Activated T-helper 2 cell treated with anti-CD3 and anti-CD28 coated beads, Interferon-gamma antibody, Interleukin-2, Interleukin-4, amounts not matched to agents 10 μg/mL and 5 μg/mL and 100 μg/mL, durations not matched to agents 14 hours and 24 hours and 36 hours (primary cell): ENCODE results near the gene SASH1. TPM values are rescaled to one million over a fixed set of nuclear protein-coding genes. Genes with fewer than 3 reads are reported as not detected.

Source experiments
- DNase-seq: peaks from one replicate; pipeline ENCODE4 v3.0.0; 2021; ENCODE audit warnings: low spot score
- H3K27ac Mint-ChIP-seq: one replicate; pipeline ENCODE4 v1.8.0; 2021; ENCODE audit warnings: mixed read lengths
- H3K27me3 Mint-ChIP-seq: one replicate; pipeline ENCODE4 v1.8.0; 2021; ENCODE audit warnings: low read depth, mixed read lengths
- H3K36me3 Mint-ChIP-seq: one replicate; pipeline ENCODE4 v1.8.0; 2021; ENCODE audit warnings: low read depth, mixed read lengths
- H3K4me1 Mint-ChIP-seq: one replicate; pipeline ENCODE4 v1.8.0; 2021; ENCODE audit warnings: low read depth, mixed read lengths
- H3K4me3 Mint-ChIP-seq: one replicate; pipeline ENCODE4 v1.8.0; 2021; ENCODE audit warnings: low read depth, mild to moderate bottlenecking, moderate library complexity, mixed read lengths
- H3K9me3 Mint-ChIP-seq: one replicate; pipeline ENCODE4 v1.8.0; 2021; ENCODE audit warnings: mixed read lengths
- intact Hi-C: fragments of 100-400 bp; cut with micrococcal nuclease; formaldehyde crosslinking; loops from one replicate; pipeline ENCODE4 v1.15.1; 2023
- total RNA-seq: library from RNA; stranded (reverse); gene quantifications from 2 replicates; pipeline ENCODE4 v1.2.3, GENCODE V29; 2022

The SASH1 gene
- total RNA-seq, 1 donor from 2014 or later: 0.52 TPM

DNA sequence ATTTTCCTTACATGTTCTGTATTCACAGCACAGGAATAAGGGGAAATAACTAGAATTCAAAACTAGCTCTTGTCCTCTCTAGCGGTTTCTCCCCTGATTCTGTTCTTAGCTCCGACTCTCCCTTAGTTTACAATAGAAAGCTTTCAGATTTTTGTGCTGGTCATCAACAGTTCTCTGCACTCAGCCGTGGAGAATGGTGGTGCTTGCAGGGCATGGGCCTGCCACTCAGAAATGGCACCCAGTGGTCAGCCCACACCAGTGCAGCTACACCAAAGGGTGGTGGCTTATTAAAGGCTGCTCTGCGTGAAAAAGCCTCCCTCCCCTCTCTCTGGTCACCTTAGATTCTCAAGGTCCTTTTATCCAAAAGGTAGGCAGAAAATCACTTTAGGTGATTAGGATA lies 123.5 kb downstream of the SASH1 start:
- peaks cover 3% of the 10 kb centered on the region for H3K4me1 Mint-ChIP-seq
- H3K4me3 Mint-ChIP-seq: no peak overlapping the region
- no peak overlapping the region for H3K27ac Mint-ChIP-seq
- no peak for DNase-seq
- intact Hi-C loops: loop anchor here (10.0 kb wide), 1 partner anchor 321 kb away; no protein-coding TSS in a partner anchor
- H3K36me3 Mint-ChIP-seq: no peaks in the 10 kb centered on the region
- H3K27me3 Mint-ChIP-seq: peaks cover 23% of the 10 kb centered on the region
- H3K9me3 Mint-ChIP-seq: no peaks in the 10 kb centered on the region

DNA sequence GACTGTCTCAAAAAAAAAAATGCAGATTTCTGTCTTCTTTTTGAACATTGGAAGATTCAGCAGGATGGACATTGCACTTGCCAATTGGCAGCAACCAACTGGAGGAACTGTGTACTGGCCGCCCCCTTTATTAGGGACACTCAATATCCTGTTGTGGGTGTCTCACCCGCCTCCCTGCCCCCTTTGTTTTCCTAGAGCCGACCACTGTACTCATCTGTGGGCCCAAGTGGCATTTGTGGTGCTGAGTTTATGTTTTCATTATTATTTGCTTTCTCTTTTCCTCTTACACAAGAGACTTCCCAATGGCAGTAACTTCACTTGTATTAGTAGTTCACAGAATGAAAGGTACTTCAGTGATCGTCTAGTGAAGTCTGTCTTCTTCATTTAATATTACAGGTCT lies 125.3 kb downstream of the SASH1 start:
- Mint-ChIP-seq H3K4me1 (peaks cover 3% of the 10 kb centered on the region), H3K27me3 (peaks cover 17% of the 10 kb centered on the region), H3K36me3 (no peaks in the 10 kb centered on the region), H3K27ac (no peak overlapping the region), H3K9me3 (no peaks in the 10 kb centered on the region), H3K4me3 (no peak overlapping the region)
- intact Hi-C loops: loop anchor here (10.0 kb wide), 1 partner anchor 323 kb away; no protein-coding TSS in a partner anchor
- no peak for DNase-seq

DNA sequence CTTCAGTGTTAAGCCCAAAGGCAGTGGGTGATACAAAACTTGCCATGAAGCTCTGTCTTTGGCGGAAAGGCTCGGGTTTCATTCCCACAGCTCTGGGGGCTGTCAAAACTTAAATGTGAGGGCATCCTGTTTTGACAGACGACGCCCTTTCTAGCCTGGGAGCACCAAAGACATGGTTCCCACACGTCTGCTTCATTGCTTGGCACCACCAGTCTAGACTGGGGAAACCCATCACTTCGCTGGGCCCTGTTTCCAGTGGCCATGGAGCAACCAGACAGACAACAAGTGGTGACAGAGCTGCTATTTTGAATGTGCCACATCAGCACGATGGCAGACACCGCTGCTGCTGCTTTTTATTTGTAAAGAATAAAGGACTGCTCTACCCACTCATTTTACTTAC lies 127.5 kb downstream of the SASH1 start:
- Mint-ChIP-seq H3K27me3 (peaks cover 8% of the 10 kb centered on the region), H3K36me3 (no peaks in the 10 kb centered on the region), H3K4me1 (no peaks in the 10 kb centered on the region), H3K4me3 (no peak overlapping the region), H3K27ac (no peak overlapping the region), H3K9me3 (no peaks in the 10 kb centered on the region)
- intact Hi-C loops: no loop called here
- no peak for DNase-seq

DNA sequence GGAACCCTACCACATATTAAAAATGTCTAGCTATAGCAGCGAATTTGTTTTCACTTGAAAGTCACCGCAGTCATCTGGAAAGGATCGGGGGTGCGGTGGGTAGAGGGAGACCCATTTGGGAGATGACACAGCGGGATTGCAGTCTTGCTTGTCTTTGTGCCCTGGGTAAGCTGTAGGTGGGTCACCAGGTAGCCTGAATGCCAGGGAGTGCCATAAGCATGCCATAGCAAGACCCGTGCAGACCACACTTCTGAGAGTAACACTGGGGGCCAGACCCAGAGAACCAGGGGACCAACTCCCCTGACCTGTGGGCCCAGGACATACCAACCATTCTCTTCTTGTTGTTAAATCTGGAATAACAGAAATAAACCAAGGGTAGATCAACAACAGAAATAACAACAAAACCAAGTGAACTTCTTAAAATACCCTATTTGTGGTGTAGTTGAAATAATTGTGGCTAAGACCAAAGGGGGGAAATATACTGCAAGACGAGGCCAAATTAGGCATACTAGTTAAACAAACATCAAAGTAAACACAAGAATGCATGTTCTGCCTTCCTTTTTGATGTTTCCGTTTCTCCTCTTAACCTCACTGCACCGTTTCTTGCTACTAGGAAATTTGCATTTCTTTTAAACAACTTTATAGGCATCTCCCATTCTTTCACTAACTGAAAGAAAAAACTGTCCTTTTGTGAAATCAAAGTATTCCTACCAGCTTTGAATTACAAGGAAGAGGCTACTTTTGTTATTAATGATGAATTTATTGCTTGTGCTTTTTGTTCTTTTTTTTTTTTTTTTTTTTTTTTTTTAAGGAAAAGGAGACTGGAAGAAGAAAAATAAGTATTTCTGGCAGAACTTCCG lies 128.2 kb downstream of the SASH1 start:
- H3K4me1 Mint-ChIP-seq: no peaks in the 10 kb centered on the region
- H3K9me3 Mint-ChIP-seq: no peaks in the 10 kb centered on the region
- no peaks in the 10 kb centered on the region for H3K36me3 Mint-ChIP-seq
- no peak overlapping the region for H3K27ac Mint-ChIP-seq
- intact Hi-C loops: no loop called here
- no peak overlapping the region for H3K4me3 Mint-ChIP-seq
- DNase-seq: no peak
- peaks cover 7% of the 10 kb centered on the region for H3K27me3 Mint-ChIP-seq

DNA sequence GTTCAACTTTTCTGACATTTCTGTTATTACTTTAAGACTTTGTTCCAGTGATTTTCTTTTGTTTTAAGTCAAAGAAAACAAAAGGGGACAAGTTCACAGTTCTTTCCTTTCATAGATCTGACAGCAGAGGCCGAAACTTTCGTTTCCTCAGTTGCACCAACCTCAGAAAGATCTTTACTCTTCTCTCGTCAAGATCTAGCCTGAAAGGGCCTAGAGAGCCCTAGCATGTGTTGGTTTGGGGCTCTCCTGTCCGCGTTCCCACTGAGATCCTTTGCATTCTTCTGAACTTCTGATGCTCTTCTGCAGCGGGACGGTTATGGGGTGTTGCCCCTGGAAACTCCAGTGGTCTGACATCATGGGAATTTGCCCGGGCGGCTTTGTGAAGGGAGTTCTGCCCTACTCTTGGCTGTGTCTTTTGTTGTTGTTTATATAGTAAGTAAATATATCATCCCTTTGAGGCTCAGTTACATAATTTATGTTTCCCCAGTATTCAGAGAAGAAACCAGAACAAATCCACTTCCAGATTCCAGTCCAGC lies 129.1 kb downstream of the SASH1 start:
- intact Hi-C loops: no loop called here
- no peaks in the 10 kb centered on the region for H3K9me3 Mint-ChIP-seq

DNA sequence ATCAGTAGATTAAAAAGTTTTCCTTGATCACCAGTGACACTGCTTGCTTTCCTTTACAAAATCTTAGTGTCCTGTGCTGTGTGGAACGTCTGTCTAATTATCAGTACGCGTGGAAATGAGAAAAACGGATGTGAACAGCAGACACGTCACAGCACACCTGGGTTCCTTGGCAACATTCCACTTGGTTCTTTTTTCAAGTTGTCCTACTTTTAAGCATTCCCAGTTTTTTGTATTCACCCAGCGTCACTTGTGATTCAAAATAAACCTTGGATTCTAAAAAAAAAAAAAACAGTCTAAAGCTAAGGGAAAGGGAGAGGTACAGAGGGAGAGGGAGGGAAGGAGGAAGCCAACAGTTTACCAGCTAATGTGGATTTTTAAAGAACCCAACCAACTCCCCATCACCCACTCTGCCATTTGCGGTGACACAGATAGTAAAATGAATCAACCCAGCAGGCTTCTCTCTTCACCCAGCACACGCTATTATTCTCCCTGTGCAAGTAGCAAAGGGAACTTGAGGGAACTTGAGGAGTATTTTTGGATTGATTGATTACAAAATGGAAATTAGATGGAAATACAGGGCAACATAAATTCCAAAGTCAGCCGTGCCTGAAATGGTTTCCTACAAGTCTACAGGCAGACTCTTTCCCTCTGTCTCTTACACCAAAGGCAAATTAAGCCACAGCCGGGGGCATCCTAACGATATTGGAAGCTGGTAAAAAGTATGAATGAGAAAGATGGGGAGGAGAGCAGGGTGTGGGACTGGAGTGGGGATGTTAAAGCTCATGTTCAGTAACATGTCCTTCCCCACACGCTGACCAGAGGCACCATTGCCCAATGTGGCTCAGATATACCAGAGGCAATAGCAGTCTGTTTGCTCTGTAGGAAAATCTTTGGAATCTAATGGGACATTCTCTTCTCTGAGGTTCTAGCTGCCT lies 129.8 kb downstream of the SASH1 start:
- Mint-ChIP-seq H3K4me3 (no peak overlapping the region), H3K9me3 (no peaks in the 10 kb centered on the region), H3K36me3 (no peaks in the 10 kb centered on the region), H3K27me3 (peaks cover 3% of the 10 kb centered on the region), H3K27ac (no peak overlapping the region), H3K4me1 (no peaks in the 10 kb centered on the region)
- no peak for DNase-seq
- intact Hi-C loops: no loop called here

More for the DNA sequence above, 129.1 kb downstream of the SASH1 start:
- DNase-seq: no peak
- no peaks in the 10 kb centered on the region for H3K4me1 Mint-ChIP-seq
- no peak overlapping the region for H3K4me3 Mint-ChIP-seq
- no peak overlapping the region for H3K27ac Mint-ChIP-seq
- peaks cover 3% of the 10 kb centered on the region for H3K27me3 Mint-ChIP-seq
- H3K36me3 Mint-ChIP-seq: no peaks in the 10 kb centered on the region

DNA sequence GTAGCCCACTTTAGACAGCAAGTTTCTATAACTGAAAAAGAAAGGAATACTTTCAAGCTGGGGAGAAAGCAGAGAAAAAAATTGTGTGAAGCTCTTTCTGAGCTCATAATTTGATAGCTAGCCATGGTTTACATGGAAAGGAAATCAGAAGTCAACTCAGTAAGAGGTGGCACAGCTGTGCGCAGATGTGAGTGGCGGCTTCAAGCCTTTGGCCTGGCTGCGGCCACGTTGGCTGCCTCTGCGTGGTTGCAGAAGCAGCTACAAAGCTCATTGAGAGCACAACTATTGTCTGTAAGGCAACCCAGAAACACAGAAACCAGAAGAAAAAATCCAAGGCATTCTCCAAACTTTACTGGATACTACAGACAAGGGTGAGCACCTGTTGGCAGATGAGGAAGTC lies 136.9 kb downstream of the SASH1 start:
- no peak for DNase-seq
- no peaks in the 10 kb centered on the region for H3K9me3 Mint-ChIP-seq
- no peak overlapping the region for H3K4me3 Mint-ChIP-seq
- no peaks in the 10 kb centered on the region for H3K36me3 Mint-ChIP-seq
- no peak overlapping the region for H3K27ac Mint-ChIP-seq
- no peaks in the 10 kb centered on the region for H3K4me1 Mint-ChIP-seq
- intact Hi-C loops: no loop called here
- H3K27me3 Mint-ChIP-seq: peaks cover 6% of the 10 kb centered on the region

DNA sequence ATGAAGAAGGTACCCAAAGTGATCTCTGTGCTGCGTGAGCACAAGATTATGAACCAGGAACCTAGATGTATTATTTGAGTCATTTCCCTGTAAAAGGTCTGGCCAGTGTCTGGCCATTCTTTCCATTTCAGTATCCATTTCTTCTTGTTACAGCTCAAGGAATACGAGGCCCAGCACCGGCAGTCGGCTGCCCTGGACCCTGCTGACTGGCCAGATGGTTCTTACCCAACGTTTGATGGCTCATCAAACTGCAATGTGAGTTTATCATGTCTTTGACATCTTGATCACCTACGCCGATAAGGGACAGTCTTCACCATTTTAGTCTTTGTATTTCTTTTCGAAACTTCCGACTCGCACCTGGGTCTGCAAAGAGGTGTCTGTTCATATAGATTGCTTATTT lies 144.8 kb downstream of the SASH1 start:
- Mint-ChIP-seq H3K4me3 (no peak overlapping the region), H3K9me3 (no peaks in the 10 kb centered on the region), H3K4me1 (no peaks in the 10 kb centered on the region), H3K27ac (no peak overlapping the region), H3K27me3 (peaks cover 6% of the 10 kb centered on the region), H3K36me3 (no peaks in the 10 kb centered on the region)
- intact Hi-C loops: no loop called here
- no peak for DNase-seq

DNA sequence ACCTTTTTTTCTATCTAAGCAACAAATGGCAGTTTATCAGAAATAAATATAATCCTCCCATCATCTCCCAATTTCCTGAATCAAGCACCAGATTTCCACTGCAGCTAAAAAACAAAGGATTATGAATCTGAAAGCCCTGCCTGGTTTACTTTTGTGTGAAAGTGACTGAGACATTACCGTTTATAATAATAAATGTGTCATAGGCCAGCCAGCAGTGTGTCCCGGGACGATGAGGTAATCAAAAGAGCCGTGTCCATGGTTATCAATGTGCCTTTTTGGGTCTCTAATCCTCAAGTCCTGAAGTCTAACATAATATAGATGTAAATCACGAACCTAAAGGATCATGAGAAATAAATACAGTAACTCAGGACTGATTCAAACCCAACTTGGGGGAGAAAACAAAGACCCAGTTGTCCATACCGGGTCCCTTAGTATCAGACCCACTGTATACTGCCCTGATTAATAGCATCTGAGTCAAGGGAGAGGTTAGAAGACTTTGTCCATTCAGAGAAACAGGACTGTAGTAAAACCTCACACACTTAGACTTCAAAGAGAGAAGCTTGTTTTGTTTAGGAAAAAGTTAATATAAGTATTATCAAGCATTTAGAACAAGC lies 149.1 kb downstream of the SASH1 start:
- Mint-ChIP-seq H3K27me3 (peaks cover 6% of the 10 kb centered on the region), H3K4me3 (no peak overlapping the region), H3K9me3 (no peaks in the 10 kb centered on the region), H3K4me1 (no peaks in the 10 kb centered on the region), H3K36me3 (no peaks in the 10 kb centered on the region), H3K27ac (no peak overlapping the region)
- intact Hi-C loops: no loop called here
- DNase-seq: no peak

DNA sequence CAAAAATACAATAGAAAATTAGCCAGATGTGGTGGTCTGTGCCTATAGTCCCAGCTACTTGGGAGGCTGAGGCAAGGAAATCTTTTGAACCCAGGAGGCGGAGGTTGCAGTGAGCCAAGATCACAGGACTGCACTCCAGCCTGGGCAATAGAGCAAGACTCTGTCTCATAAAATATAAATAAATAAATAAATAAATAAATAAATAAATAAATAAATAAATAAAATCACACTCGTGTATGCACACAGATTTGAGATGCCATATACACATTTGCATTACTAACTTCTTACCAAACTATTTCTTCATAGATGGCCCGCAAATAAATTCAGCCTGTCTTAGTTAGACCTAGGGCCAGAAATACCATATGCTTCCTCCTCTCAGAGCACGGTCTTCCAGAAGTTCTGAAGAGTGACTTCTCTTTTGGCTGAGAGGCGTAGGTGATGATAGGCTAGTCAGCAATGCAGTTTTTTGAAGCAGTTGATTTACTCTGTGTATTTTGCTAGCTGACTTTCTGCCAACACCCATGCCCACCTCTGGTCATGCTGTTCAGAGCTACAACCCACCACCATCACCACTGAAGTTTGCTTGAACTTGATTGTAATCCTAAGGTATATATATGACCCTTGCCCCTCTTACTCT lies 150.1 kb downstream of the SASH1 start:
- Mint-ChIP-seq H3K4me1 (no peaks in the 10 kb centered on the region), H3K9me3 (no peaks in the 10 kb centered on the region), H3K36me3 (no peaks in the 10 kb centered on the region), H3K27ac (no peak overlapping the region), H3K27me3 (peaks cover 4% of the 10 kb centered on the region), H3K4me3 (no peak overlapping the region)
- DNase-seq: no peak
- intact Hi-C loops: no loop called here

DNA sequence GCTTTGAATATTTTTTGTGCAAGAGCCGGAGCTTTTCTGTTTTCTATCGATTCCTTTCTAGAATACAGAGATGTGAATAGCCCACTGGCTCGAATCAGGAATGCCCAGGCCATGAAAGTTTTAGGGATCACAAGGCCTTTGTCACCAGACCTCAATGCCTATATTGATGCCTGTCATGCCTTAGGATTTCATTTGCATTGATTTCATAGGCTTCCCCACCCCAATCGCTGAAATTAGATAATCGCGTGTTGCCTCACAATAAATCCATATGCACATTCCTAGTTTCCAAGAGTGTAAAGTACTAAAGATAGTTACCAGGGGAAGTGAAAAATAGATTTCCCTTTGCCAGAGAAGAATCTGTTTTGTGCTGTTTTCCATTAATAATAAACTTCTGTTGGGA lies 150.8 kb downstream of the SASH1 start:
- Mint-ChIP-seq H3K9me3 (no peaks in the 10 kb centered on the region), H3K27me3 (peaks cover 4% of the 10 kb centered on the region), H3K4me3 (no peak overlapping the region), H3K27ac (no peak overlapping the region), H3K36me3 (no peaks in the 10 kb centered on the region), H3K4me1 (no peaks in the 10 kb centered on the region)
- intact Hi-C loops: no loop called here
- DNase-seq: no peak

DNA sequence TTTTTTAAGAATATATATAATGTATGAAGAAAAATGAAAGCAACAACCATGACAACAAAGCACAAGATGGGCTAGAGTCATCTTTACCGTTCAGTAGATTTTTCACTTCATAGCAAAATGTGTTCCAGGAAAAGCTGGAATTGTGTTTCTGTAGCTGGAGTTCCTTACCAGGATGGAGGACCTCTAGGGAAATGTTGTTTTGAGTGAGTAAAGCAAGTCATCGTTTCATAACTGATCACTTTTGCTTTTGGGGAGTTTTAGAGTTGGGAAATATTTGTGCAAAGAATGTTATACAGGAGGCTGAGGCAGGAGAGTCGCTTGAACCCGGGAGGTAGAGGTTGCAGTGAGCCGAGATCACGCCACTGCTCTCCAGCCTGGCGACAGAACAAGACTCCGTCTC lies 151.6 kb downstream of the SASH1 start:
- H3K36me3 Mint-ChIP-seq: no peaks in the 10 kb centered on the region
- H3K4me1 Mint-ChIP-seq: no peaks in the 10 kb centered on the region
- H3K27ac Mint-ChIP-seq: no peak overlapping the region
- no peak for DNase-seq
- intact Hi-C loops: no loop called here
- peaks cover 4% of the 10 kb centered on the region for H3K27me3 Mint-ChIP-seq
- H3K4me3 Mint-ChIP-seq: no peak overlapping the region
- no peaks in the 10 kb centered on the region for H3K9me3 Mint-ChIP-seq
